Right hindlimb (tissue), 1 donor: ENCODE data around the gene SRRM1.

Experiments
- DNase-seq: peaks from one replicate; pipeline ENCODE4 v3.0.0-alpha.2; 2018

SRRM1 gene, protein sequence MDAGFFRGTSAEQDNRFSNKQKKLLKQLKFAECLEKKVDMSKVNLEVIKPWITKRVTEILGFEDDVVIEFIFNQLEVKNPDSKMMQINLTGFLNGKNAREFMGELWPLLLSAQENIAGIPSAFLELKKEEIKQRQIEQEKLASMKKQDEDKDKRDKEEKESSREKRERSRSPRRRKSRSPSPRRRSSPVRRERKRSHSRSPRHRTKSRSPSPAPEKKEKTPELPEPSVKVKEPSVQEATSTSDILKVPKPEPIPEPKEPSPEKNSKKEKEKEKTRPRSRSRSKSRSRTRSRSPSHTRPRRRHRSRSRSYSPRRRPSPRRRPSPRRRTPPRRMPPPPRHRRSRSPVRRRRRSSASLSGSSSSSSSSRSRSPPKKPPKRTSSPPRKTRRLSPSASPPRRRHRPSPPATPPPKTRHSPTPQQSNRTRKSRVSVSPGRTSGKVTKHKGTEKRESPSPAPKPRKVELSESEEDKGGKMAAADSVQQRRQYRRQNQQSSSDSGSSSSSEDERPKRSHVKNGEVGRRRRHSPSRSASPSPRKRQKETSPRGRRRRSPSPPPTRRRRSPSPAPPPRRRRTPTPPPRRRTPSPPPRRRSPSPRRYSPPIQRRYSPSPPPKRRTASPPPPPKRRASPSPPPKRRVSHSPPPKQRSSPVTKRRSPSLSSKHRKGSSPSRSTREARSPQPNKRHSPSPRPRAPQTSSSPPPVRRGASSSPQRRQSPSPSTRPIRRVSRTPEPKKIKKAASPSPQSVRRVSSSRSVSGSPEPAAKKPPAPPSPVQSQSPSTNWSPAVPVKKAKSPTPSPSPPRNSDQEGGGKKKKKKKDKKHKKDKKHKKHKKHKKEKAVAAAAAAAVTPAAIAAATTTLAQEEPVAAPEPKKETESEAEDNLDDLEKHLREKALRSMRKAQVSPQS

GRCh38 chr1:24642481-24643362, at the start of gene SRRM1:
Gene SRRM1 (plus strand): TSS chr1:24643302. CDS start chr1:24643327, 25 bp downstream.
- DNase-seq: peak; percentile 100

DNA sequence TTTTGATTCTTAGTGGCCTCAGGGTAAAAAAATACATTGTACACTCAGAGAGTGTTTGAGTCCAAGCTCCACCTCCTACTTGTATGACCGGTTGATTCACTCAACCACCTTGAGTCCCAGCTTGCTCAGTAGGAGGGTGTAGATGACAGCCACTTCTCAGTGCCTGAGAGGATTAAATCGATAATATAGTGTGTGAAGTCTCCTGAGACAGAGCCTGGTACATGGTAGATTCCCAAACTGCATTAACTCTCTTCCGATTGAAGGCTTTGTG, 48.8 kb upstream of the SRRM1 start:
- DNase-seq: no peak

DNA sequence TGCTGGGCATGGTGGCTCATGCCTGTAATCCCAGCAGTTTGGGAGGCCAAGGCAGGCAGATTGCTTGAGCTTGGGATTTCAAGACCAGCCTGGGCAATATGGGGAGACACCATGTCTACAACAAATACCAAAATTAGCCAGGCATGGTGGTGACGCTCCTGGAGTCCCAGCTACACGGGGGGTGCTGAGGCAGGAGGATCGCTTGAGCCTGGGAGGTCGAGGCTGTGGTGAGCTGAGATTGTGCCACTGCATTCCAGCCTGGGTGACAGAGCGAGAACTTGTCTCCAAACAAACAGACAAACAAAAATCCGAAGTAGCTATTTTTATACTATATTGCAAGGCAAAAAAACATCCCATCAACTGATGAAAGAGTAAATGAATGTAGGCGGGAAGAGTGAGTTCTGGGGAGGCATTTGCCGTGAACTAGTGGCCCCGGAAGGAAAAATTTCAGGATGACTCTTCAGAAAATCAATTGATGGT, 46.7 kb upstream of the SRRM1 start:
- no peak for DNase-seq

GRCh38 chr1:24599265-24599664, 43.8 kb upstream of the SRRM1 start:
- no peak for DNase-seq

DNA sequence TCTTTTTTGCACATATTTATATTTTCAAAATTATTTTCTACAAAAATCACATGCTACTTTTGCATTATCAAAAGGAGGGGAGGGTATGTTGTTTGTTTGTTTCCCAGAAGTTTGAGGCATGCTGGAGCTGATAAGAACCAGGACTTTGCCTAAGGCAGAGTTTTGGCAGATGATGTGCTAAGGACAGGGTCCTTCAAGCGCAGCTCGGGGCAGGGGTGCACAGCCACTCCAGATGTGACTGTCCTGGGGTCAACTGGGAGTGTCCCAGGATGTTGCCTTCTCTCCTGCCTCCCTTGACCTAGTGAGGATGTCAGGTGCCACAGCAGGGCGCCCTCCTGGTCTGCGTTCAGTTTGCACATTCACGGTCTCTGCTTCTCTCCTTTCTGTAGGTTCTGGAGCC, 42.6 kb upstream of the SRRM1 start:
- DNase-seq: no peak

GRCh38 chr1:24605534-24606295, 37.4 kb upstream of the SRRM1 start:
- DNase-seq: no peak

GRCh38 chr1:24606296-24606605, 36.9 kb upstream of the SRRM1 start:
- no peak for DNase-seq

DNA sequence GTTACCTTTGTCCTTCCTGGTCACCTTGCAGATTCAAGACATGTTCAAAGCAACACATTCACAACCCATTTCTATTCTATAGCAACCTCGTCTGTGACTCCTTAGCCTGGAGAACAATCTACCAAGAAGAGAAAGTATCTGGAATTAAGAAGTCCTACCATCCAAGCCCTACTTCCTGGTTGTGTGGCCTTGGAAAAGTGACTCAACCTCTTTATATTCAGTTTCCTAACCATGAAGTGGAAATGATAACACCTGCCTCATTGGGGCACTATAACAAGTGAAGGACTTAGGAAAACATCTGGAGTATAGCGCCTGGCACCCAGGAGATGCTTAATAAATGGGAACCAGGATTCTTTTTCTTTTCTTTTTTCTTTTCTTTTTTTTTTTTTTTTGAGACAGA, 36.5 kb upstream of the SRRM1 start:
- no peak for DNase-seq

DNA sequence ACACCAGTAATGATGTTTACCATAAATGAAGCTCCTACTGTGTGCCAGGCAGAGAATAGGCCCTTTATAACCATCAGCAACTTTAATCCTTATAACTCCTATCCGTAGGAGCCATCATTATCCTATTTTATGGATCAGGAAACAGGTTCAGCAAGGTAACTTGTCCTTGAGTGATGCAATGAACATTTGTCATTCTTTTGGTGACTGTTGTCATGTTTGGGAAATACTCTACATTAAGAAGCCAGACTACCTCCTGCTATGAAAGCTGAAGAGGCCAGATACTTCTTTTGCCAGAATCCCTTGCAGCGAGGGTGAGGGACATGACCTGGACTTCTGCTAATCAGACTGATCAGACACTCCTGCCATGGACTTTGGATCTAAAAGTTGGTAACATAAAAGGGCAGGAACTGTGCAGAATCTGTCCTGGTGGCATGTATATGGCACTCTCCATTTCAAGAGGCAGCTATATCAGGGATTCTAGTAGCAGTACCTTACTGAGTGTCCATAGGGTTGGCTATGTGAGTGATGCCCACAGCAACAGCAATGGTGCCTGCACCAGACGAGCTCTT, 33.1 kb upstream of the SRRM1 start:
- DNase-seq: no peak

- DNase-seq: peak; percentile 18
These were observed 23.7 kb upstream of the SRRM1 start for GRCh38 chr1:24619376-24619775.

- DNase-seq: no peak
These were observed 22.4 kb upstream of the SRRM1 start for GRCh38 chr1:24620678-24621077.

DNA sequence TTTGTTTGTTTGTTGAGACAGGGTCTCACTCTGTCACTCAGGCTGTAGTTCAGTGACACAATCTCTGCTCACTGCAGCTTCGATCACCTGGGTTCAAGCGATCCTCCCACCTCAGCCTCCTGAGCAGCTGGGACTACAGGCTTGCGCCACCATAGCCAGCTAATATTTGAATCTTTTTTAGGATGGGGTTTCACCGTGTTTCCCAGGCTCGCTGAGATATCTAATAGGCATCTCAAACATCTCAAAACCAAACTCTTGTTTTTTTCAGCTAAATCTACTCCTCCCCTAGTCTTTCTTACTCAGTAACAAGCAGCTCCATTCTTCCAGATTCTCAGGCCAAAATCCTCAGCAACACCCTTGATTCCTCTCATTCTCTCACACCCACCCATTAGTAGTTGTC, 22.0 kb upstream of the SRRM1 start:
- no peak for DNase-seq

DNA sequence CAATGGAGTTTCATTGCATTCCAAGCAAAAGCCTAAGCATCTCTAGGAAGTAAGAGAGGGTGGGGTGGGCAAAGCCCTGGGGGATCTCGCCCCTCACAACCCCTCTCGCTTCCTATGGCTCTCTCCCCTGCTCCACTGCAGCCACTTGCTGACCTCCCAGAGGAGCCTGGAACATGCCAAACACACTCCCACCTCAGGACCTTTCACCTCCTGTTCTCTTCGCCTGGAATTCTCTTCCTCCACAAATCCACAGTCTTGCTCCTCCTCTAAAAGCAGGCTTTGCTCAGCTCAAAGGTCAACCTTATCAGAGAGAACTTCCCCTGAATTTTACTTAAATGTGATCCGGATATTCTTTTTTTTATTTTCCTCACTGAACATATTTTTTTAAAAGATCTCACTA, 20.9 kb upstream of the SRRM1 start:
- DNase-seq: no peak

DNA sequence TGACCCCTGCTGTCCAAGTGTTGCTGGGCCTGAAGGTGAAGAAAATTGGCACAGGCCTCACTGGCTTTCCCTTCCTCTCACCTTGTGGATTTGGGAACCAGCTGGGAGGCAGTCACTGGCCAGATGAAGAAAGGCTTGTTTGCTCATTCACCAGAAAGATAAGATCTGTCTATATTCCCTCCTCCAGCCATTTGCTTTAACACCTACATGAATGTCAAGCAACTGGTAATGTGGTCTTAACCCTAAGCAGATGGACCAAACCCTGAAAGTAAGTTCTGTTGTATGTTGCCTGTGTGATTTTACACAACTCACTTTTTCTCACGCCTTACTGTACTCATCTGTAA, 10.3 kb upstream of the SRRM1 start:
- DNase-seq: no peak

- DNase-seq: no peak
These were observed 7.8 kb upstream of the SRRM1 start for GRCh38 chr1:24635195-24635843.

GRCh38 chr1:24636661-24637357, 6.3 kb upstream of the SRRM1 start:
- DNase-seq: no peak

- DNase-seq: no peak
These were observed 4.0 kb upstream of the SRRM1 start for GRCh38 chr1:24639094-24639493.

GRCh38 chr1:24639881-24640280, 3.2 kb upstream of the SRRM1 start:
- no peak for DNase-seq

DNA sequence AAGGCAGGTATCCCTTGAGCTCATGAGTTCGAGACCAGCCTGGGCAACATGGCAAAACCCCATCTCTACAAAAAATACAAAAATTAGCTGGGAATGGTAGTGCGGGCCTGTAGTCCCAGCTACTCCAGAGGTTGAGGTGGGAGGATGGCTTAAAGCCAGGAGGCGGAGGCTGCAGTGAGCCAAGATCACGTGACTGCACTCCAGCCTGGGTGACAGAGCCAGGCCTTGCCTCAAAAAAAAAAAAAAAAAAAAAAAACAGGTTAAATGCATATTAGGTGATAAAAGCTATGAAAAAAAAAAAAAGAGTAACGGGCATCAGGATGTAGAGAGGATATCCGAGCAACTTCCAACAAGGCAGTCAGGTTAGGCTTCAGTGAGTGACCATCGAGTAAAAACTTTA, 2.8 kb upstream of the SRRM1 start:
- DNase-seq: peak; percentile 16

DNA sequence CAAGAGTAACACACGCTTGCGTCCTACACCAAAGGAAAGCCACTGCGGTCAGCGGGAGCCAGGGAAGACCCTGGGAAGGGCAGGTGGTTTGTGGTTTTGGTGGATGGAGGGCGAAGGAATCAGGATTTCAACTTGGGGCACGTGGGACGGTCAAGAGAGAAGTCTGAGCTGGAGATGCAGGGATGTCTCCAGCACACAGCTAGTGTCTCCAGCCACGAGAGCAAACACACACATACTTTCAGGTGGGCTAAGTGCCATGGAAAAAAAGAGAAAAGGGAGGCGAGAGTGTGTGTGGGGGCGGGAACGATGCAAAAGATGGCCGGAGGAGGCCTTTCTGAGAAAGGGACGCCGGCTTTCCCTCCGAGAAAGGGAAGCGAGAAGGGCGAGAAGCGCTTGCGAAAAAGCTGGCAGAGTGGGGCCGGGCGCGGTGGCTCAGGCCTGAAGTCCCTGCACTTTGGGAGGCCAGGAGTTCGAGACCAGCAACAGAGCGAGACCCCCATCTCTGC, 1.4 kb upstream of the SRRM1 start:
- DNase-seq: peak; percentile 64
